ENCODE measurements around the gene WDR90. TPM values are rescaled to one million over a fixed set of nuclear protein-coding genes. Genes with fewer than 3 reads are reported as not detected.
A peak's percentile ranks its signal among the peaks of the same experiment; 100 is the strongest.

The WDR90 gene
- total RNA-seq, 1 donor from 2014 or later = 23.2 TPM

DNA sequence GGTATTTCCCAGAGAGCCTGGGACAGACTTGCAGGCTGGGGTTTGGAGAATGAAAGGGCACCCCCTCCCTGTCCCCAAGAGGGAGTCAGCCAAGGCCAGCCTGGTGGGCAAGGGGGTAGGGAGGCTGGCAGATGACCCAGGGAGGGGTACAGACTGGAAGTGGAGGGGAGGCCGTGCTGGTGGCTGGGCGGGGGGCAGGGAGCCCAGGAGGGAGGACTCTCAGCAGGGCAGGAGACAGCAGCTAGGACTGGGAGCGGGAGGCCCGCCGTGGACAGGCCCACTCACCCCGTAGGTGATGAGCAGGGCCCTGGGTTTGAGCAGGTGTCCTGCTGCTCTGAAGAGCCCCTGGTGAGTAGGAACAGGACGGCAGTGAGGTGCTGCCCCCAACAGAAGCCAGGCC, 14.2 kb upstream of the WDR90 start:
- H3K4me1 ChIP-seq = peaks cover 20% of the 10 kb centered on the region
- DNase-seq (no peak), ATAC-seq (no peak)
- H3K36me3 ChIP-seq = no peaks in the 10 kb centered on the region
- H3K27ac ChIP-seq = no peak overlapping the region
- no peaks in the 10 kb centered on the region for H3K9me3 ChIP-seq
- intact Hi-C loops (cut with DNase I) = no loop called here
- H3K4me3 ChIP-seq = peak overlapping the region; percentile 93
- TF ChIP-seq, protein P1, sequence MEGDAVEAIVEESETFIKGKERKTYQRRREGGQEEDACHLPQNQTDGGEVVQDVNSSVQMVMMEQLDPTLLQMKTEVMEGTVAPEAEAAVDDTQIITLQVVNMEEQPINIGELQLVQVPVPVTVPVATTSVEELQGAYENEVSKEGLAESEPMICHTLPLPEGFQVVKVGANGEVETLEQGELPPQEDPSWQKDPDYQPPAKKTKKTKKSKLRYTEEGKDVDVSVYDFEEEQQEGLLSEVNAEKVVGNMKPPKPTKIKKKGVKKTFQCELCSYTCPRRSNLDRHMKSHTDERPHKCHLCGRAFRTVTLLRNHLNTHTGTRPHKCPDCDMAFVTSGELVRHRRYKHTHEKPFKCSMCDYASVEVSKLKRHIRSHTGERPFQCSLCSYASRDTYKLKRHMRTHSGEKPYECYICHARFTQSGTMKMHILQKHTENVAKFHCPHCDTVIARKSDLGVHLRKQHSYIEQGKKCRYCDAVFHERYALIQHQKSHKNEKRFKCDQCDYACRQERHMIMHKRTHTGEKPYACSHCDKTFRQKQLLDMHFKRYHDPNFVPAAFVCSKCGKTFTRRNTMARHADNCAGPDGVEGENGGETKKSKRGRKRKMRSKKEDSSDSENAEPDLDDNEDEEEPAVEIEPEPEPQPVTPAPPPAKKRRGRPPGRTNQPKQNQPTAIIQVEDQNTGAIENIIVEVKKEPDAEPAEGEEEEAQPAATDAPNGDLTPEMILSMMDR (IDR thresholded peaks at IDR 0.05) = no peak
- H3K27me3 ChIP-seq = no peaks in the 10 kb centered on the region

DNA sequence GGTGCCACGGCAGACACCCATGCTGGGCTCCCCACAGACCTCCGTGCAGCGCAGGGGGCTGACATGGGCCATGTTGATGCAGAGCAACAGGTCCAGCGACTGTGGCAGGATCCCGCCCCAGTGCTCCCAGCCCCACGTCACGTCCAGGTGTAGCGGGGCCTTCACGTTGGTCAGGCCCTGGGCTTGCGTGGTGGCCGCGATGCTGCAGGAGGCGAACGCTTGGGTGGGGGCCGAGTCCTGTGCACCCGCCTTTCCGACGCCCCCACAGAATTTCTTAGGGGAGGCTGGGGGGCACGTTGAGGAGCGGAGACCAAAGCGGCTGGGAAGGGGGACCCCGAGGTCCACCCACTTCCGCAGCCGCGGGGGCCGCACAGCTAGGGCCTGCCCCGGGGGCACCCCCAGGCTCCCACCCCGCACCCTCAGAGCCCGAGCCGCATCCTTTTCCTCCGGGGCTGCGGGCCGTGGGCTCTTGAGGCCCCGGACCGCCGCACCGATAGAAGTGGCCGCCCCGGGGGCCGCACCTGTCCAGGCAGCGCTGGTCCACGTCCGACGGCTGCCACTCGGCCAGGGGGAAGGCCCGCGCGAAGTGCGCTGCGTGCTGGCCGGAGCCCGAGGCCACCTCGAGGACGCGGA, 13.5 kb upstream of the WDR90 start:
- Histone ChIP-seq H3K4me3 (peak overlapping the region; percentile 93), H3K9me3 (no peaks in the 10 kb centered on the region), H3K27me3 (no peaks in the 10 kb centered on the region), H3K4me1 (peaks cover 13% of the 10 kb centered on the region), H3K36me3 (no peaks in the 10 kb centered on the region), H3K27ac (peak overlapping the region; percentile 93)
- DNase-seq (no peak), ATAC-seq (no peak)
- TF ChIP-seq, protein P1 (IDR thresholded peaks at IDR 0.05) = peak; percentile 19
- intact Hi-C loops (cut with DNase I) = no loop called here

DNA sequence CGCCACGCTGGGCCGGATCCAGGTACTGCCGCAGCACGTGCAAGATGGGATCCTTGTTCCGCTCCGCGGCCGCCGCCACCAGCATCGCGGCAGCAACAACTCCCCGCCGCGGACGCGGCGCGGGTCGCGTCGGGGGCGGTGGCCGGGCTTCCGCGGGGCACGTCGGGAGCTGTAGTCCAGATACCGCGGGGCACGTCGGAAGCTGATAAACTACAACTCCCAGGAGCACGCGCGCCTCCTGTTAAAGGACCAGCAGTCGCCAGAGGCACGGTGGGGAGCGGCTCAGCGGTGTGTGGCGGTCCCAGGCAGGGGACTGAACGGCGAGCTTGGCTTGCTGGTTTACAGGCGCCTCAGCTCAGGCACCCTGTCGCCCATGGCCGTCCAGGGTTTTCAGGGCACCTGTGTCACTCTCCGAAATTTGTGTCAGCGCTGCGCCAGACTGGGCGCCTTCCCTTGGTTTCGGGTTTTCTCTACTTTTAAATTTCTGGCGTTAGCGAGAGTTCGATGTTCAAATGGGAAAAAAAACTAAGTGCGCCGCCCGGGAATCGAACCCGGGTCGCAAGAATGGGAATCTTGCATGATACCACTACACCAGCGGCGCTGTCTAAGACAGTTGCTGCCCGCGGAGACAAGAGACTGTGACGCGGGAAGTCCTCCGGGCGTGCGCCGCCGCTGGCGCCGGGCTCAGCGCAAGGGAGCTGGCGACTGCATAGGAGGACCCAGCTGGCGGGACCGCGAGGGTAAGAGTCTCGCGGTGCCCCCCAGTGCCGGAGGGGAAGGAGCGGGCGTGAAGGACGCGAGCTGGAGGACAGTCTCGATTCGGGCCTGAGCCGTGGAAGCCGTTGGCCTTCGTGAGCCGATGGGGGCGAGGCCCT, 12.7 kb upstream of the WDR90 start, which contains the start of gene METTL26:
Gene METTL26 (minus strand): TSS at position 100 of the 875 bp plus-strand sequence. CDS start 15 bp downstream, at position 85.
- Histone ChIP-seq H3K4me3 (peak within 1 kb of the TSS; percentile 93), H3K9me3 (no peaks in the 10 kb centered on the region), H3K27me3 (no peaks in the 10 kb centered on the region), H3K27ac (peak within 1 kb of the TSS; percentile 93), H3K36me3 (no peaks in the 10 kb centered on the region), H3K4me1 (peaks cover 7% of the 10 kb centered on the region)
- TF ChIP-seq, protein P1 (IDR thresholded peaks at IDR 0.05) = no peak
- ATAC-seq (peak; percentile 88), DNase-seq (peak; percentile 98)
- intact Hi-C loops (cut with DNase I) = no loop called here

DNA sequence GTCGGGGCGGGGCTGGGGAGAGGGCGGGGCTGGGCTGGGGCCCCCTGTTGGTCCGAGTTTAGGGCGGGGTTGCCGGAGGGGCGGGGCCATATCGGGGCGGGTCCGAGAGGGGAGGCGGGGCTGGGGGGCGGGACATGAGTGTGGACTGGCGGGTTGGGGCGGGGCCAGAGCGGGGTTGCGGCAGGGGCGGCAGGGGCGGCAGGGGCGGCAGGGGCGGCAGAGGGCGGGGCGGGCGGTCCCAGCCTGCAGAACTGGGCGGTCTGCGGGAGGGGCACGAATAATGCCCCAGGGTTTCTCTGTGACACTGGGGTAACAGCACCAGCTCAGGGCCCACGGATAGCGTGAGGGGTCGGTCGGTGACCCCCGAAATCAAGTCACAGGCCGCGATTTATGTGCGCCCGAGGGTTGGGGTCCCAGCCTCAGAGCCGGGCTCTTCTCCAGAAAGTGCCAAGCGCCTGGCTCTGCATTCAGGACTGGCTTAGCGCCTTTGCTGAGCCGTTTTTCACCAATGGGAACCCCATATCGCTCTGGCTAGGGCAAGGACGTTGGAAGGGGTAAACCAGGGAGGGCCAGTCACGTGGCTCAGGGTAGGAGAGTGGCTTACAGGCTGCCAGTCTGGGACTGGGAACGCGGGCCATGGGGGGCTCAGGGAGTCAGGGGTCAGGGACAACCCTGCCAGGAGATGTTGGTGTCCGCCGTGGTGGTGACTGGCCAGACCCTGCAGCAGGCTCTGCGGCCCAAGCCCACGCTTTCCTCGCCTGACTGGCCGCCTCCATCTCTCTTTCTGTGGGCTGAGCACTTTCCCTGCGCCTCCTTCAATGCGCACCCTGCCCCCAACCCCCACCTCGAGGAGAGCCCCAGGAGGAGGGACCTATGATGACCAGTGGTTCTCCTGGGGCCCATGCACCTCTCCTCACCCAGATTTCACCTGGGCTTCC, 11.8 kb upstream of the WDR90 start:
- peaks cover 7% of the 10 kb centered on the region for H3K4me1 ChIP-seq

More for the DNA sequence above, 11.8 kb upstream of the WDR90 start:
- H3K27me3 ChIP-seq = no peaks in the 10 kb centered on the region
- peak overlapping the region; percentile 93 for H3K27ac ChIP-seq
- no peaks in the 10 kb centered on the region for H3K36me3 ChIP-seq
- TF ChIP-seq, protein P1 (IDR thresholded peaks at IDR 0.05) = no peak
- intact Hi-C loops (cut with DNase I) = no loop called here
- peak overlapping the region; percentile 93 for H3K4me3 ChIP-seq
- ATAC-seq (peak; percentile 83), DNase-seq (peak; percentile 96)
- no peaks in the 10 kb centered on the region for H3K9me3 ChIP-seq
